Omental fat pad (tissue), 4 donors: Measurements from ENCODE around the gene PGAM1. TPM values are rescaled to one million over a fixed set of nuclear protein-coding genes. Genes with fewer than 3 reads are reported as not detected.

ENCODE experiments used
- ATAC-seq: fragments of 150-250 bp; one replicate; pipeline ENCODE4 v1.9.1; 2016; ENCODE audit warnings: mild to moderate bottlenecking, moderate library complexity; ENCODE audit not compliant: low FRiP score
- DNase-seq: peaks from one replicate; pipeline ENCODE4 v3.0.0-alpha.2; 2019; ENCODE audit warnings: low spot score
- total RNA-seq, 4 donors: library from RNA; depleted of rRNA; stranded (reverse); fragments of >200 nt; gene quantifications; one replicate each; pipeline ENCODE4 v1.1.0, GENCODE V29; 2016
- TF ChIP-seq, protein P1 (sequence below), 3 donors: fragments of 450-650 bp; IDR thresholded peaks; one replicate each; pipeline ENCODE4 v1.5.1; 2016 to 2017; ENCODE audit warnings: antibody characterized with exemption in 3 of 3, mild to moderate bottlenecking in 3 of 3, moderate library complexity in 2 of 3

Gene PGAM1
- total RNA-seq, 4 donors from 2014 or later = 158 to 217 (median 207) TPM

DNA sequence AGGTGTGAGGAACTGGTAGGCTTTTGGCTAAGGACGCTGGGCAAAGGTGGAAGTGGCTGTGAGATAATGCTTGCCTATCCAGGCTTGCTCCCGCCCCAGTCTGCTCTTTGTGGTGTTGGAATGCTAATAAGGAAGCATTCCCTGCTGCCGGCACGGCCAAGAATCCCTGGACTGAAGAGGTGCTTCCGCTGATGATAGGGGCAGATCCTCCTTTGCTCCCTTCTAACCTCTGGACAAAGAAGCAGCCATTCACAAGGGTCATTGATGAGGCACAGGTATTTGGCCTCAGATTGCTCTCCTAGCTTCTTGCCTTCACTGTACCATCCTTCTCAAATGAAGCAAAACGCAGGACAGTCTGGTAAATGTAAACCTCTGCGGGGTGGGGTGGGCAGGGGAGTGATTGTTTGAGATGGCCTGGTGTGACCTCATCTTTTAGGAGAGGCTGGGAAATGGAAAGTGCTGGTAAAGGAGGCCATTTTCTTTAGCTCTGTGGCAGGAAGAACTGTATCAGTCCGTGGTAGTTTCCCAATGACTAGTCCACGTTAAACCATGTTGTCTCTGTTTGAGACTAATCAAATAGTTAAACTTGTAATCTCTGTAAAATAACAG is 1.7 kb downstream of the PGAM1 start:
- ATAC-seq = no peak
- no peak for DNase-seq
- TF ChIP-seq, protein P1, sequence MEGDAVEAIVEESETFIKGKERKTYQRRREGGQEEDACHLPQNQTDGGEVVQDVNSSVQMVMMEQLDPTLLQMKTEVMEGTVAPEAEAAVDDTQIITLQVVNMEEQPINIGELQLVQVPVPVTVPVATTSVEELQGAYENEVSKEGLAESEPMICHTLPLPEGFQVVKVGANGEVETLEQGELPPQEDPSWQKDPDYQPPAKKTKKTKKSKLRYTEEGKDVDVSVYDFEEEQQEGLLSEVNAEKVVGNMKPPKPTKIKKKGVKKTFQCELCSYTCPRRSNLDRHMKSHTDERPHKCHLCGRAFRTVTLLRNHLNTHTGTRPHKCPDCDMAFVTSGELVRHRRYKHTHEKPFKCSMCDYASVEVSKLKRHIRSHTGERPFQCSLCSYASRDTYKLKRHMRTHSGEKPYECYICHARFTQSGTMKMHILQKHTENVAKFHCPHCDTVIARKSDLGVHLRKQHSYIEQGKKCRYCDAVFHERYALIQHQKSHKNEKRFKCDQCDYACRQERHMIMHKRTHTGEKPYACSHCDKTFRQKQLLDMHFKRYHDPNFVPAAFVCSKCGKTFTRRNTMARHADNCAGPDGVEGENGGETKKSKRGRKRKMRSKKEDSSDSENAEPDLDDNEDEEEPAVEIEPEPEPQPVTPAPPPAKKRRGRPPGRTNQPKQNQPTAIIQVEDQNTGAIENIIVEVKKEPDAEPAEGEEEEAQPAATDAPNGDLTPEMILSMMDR (IDR thresholded peaks at IDR 0.05) = no peak

DNA sequence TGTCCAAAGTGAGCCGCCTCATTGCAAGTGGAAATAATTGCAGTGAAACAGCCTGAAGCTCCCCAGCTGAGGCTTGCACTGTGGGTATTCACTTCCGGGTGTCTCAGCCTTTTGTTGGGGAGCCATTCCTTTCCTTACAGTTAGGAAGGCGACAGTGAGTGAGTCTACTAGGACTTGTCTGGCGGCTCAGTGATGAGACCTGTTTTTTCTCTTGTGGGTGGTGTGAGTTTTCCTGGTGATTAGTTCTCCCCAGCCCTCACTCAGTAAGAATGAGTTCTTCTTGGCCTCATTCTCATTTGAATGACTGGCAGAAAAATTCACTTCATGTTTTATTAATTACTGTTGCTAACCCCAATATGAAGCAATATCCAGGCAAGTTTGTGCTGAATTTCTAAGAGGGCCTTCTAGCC is 2.6 kb downstream of the PGAM1 start:
- TF ChIP-seq, protein P1 (IDR thresholded peaks at IDR 0.05) = no peak
- ATAC-seq (no peak), DNase-seq (no peak)

DNA sequence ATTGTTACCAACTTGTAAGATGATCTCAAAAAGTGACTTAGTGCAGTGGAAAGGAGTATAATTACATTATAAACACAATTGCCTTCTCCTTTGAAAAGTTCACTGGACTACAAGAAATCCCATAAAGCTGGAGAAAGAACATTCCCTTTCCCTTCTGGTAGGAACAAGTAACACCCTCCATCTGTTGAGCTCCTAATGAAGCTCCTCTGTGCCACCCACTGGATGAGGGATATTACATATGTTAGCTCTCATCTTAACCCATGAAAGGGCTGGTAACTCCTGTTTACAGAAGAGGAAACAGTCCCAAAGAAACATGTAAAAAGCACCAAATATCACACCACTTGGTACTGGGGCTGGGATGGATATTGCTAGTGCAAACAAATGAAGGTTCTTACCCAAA is 8.1 kb downstream of the PGAM1 start:
- DNase-seq (no peak), ATAC-seq (no peak)

DNA sequence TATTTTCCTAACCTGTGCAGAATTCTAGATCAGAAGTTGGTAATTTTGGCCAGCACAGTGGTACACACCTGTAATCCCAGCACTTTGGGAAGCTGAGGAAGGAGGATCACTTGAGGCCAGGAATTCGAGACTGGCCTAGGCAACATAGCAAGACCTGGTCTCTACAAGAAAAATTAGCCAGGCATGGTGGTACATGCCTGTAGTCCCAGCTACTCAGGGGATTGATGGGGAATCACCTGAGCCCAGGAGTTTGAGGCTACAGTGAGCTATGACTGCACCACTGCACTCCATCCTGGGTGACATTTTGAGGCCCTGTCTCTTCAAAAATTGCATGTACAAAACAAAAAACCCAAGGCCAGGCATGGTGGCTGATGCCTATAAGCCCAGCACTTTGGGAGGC is 8.6 kb downstream of the PGAM1 start:
- no peak for DNase-seq
- ATAC-seq = no peak
- TF ChIP-seq, protein P1 (IDR thresholded peaks at IDR 0.05) = no peak

More for the DNA sequence above, 8.1 kb downstream of the PGAM1 start:
- TF ChIP-seq, protein P1 (IDR thresholded peaks at IDR 0.05) = no peak

DNA sequence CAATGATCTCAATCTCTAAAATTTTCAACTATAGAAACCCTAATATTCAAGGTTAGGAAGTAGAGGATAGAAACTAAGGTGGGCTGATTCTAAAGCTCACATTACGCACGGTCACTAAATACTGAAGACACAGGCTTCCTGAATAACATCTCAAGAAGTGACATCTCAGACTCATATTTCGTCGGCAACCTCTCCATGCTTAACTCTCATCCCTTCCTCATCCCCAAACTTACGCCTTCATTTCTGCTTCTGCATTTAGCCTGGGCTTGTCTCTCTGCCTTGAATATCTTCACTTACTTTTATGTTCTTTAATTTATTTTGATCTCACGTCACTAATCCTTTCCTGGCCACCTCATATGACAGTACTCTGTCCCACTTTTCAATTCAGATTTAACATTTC is 9.2 kb downstream of the PGAM1 start:
- no peak for DNase-seq
- TF ChIP-seq, protein P1 (IDR thresholded peaks at IDR 0.05) = no peak

DNA sequence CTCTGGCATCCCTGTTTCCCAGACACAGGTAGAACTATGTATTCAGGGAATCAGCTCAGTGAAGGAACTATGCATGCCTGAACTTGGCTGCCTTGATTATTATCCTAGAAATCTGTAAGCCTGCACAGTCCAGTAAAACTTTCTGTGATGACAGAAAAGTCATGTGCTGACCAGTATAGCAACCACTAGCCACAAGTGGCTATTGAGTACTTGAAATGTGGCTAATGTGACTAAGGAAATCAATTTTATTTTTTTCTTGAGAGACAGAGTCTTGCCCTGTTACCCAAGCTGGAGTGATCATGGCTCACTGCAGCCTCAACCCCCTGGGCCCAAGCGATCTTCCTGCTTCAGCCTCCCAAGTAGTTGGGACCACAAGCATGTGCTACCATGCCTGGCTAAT is 16.3 kb downstream of the PGAM1 start:
- ATAC-seq = no peak

More for the DNA sequence above, 9.2 kb downstream of the PGAM1 start:
- ATAC-seq = no peak

DNA sequence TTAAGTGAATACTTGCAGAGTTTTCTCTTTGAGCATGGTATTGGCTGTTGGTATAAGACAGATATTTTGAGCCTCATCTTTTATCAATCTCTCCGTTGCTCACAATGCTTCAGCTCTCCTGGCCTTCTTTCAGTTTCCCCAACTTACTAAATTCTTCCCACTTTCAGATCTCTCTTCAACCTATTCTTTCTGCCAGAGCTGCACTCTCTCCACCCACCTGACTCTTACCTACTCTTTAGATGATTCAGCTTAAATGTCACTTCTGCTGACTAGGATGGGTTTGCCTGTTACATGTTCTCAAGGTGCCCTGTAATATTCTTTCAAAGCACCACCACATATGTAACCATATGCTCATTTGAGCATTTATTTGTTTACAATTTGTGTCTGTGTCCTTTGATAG is 18.2 kb downstream of the PGAM1 start:
- TF ChIP-seq, protein P1 (IDR thresholded peaks at IDR 0.05) = no peak
- DNase-seq = no peak
- no peak for ATAC-seq

More for the DNA sequence above, 16.3 kb downstream of the PGAM1 start:
- TF ChIP-seq, protein P1 (IDR thresholded peaks at IDR 0.05) = no peak
- no peak for DNase-seq
